ENCODE data around the gene MYH16. TPM values are rescaled to one million over a fixed set of nuclear protein-coding genes. Genes with fewer than 3 reads are reported as not detected.

The MYH16 gene
- total RNA-seq, 2 experiments from 2014 or later = not detected

DNA sequence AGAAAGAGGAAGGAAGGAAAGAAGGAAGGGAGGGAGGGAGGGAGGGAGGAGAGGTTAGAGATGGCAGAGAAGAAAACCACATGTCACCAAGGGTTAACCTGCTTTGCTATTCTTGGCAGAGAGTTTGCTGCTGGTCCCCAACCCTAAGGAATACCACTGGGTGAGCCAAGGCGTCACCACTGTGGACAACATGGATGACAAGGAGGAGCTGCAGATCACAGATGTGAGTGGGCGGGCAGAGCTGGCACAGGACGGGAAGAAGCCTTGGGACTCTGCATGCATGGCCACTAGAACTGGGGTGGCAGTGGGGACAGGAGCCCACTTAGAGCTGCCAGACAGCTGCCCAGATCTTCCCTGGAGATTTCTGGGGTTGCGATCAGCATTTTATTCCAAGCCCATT is 17.2 kb upstream of the MYH16 start:
- Histone ChIP-seq H3K9me2 (ENCODE audit: insufficient read depth, low read length) (no peaks in the 10 kb centered on the region), H3K9me3 (ENCODE audit: low read length) (no peaks in the 10 kb centered on the region), H4K20me1 (ENCODE audit: insufficient read depth, low read length) (no peaks in the 10 kb centered on the region), H3K4me3 (ENCODE audit: low read depth, low read length, poor library complexity, severe bottlenecking) (no peak overlapping the region), H3K36me3 (ENCODE audit: insufficient read depth, low read length) (no peaks in the 10 kb centered on the region), H3K4me2 (ENCODE audit: low read length) (no peak overlapping the region), H3K27ac (ENCODE audit: low read depth, low read length, poor library complexity, severe bottlenecking) (no peak overlapping the region), H3K79me2 (ENCODE audit: insufficient read depth, low read depth, low read length) (no peaks in the 10 kb centered on the region), H3K4me1 (ENCODE audit: insufficient read depth, low read length, poor library complexity, severe bottlenecking) (no peaks in the 10 kb centered on the region), H2AFZ (ENCODE audit: low read length) (no peak overlapping the region)
- ChIA-PET CTCF (ENCODE audit: unreplicated experiment) (no interaction called here), POLR2A (interaction anchor here (0.6 to 0.7 kb wide), 2 partner anchors 683 to 699 kb away, joined by 5 read pairs; no protein-coding TSS in a partner anchor)
- no TSS peak for BruUV-seq (replicated peaks)
- DNase-seq (ENCODE audit: low spot score) = no peak
- intact Hi-C loops (cut with micrococcal nuclease; ENCODE audit: unreplicated experiment) = no loop called here
- no peak for TF ChIP-seq EZH2phosphoT487 (IDR thresholded peaks at IDR 0.05; ENCODE audit: borderline replicate concordance, low read depth, low read length)
- TF ChIP-seq, protein P1, sequence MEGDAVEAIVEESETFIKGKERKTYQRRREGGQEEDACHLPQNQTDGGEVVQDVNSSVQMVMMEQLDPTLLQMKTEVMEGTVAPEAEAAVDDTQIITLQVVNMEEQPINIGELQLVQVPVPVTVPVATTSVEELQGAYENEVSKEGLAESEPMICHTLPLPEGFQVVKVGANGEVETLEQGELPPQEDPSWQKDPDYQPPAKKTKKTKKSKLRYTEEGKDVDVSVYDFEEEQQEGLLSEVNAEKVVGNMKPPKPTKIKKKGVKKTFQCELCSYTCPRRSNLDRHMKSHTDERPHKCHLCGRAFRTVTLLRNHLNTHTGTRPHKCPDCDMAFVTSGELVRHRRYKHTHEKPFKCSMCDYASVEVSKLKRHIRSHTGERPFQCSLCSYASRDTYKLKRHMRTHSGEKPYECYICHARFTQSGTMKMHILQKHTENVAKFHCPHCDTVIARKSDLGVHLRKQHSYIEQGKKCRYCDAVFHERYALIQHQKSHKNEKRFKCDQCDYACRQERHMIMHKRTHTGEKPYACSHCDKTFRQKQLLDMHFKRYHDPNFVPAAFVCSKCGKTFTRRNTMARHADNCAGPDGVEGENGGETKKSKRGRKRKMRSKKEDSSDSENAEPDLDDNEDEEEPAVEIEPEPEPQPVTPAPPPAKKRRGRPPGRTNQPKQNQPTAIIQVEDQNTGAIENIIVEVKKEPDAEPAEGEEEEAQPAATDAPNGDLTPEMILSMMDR (conservative IDR thresholded peaks at IDR 0.05; ENCODE audit: low read length) = no peak

DNA sequence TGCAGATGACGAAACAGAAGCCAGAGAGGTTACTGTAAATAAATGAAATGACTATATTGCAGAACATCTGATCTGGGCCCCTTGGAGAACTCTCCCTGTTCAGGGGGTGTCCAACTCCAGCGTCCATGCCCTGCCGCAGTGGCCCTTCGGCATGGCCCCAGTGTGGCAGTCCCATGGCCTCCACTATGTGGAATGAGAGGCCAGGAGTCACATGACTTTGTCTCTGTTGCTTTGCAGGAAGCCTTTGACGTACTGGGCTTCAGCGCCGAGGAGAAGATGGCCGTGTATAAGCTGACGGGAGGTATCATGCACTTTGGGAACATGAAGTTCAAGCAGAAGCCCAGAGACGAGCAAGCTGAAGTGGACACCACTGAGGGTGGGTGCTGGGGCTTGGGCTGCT is 15.6 kb upstream of the MYH16 start:
- Histone ChIP-seq H3K4me2 (ENCODE audit: low read length) (no peak overlapping the region), H3K9me3 (ENCODE audit: low read length) (no peaks in the 10 kb centered on the region), H3K79me2 (ENCODE audit: insufficient read depth, low read depth, low read length) (no peaks in the 10 kb centered on the region), H2AFZ (ENCODE audit: low read length) (no peak overlapping the region), H4K20me1 (ENCODE audit: insufficient read depth, low read length) (no peaks in the 10 kb centered on the region), H3K4me1 (ENCODE audit: insufficient read depth, low read length, poor library complexity, severe bottlenecking) (no peaks in the 10 kb centered on the region), H3K27ac (ENCODE audit: low read depth, low read length, poor library complexity, severe bottlenecking) (no peak overlapping the region), H3K4me3 (ENCODE audit: low read depth, low read length, poor library complexity, severe bottlenecking) (no peak overlapping the region), H3K9me2 (ENCODE audit: insufficient read depth, low read length) (no peaks in the 10 kb centered on the region), H3K36me3 (ENCODE audit: insufficient read depth, low read length) (no peaks in the 10 kb centered on the region)
- intact Hi-C loops (cut with micrococcal nuclease; ENCODE audit: unreplicated experiment) = no loop called here
- TF ChIP-seq EZH2phosphoT487 (IDR thresholded peaks at IDR 0.05; ENCODE audit: borderline replicate concordance, low read depth, low read length) = no peak
- TF ChIP-seq, protein P1 (conservative IDR thresholded peaks at IDR 0.05; ENCODE audit: low read length) = no peak
- no TSS peak for BruUV-seq (replicated peaks)
- ChIA-PET CTCF (ENCODE audit: unreplicated experiment) (no interaction called here), POLR2A (no interaction called here)
- no peak for DNase-seq (ENCODE audit: low spot score)

DNA sequence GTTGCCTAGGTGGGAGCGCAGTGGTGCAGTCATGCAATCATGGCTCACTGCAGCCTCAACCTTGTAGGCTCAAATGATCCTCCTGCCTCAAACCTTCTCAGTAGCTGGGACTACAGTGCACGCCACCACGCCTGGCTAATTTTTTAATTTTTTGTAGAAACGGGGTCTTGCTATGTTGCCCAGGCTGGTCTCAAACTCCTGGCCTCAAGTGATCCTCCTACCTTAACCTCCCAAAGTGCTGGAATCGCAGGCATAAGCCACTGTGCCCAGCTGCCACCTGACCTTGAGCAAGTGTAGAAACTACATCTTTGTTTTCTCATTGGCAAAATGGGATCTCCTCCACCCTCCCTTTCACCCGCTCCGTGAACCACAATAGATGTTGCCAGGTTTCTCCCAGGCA is 15.0 kb upstream of the MYH16 start:
- TF ChIP-seq, protein P1 (conservative IDR thresholded peaks at IDR 0.05; ENCODE audit: low read length) = no peak
- no peak for TF ChIP-seq EZH2phosphoT487 (IDR thresholded peaks at IDR 0.05; ENCODE audit: borderline replicate concordance, low read depth, low read length)
- intact Hi-C loops (cut with micrococcal nuclease; ENCODE audit: unreplicated experiment) = no loop called here
- H3K4me1 ChIP-seq (ENCODE audit: insufficient read depth, low read length, poor library complexity, severe bottlenecking) = no peaks in the 10 kb centered on the region
- H3K36me3 ChIP-seq (ENCODE audit: insufficient read depth, low read length) = no peaks in the 10 kb centered on the region
- no peaks in the 10 kb centered on the region for H3K9me3 ChIP-seq (ENCODE audit: low read length)
- H4K20me1 ChIP-seq (ENCODE audit: insufficient read depth, low read length) = no peaks in the 10 kb centered on the region
- H3K27ac ChIP-seq (ENCODE audit: low read depth, low read length, poor library complexity, severe bottlenecking) = no peak overlapping the region
- ChIA-PET CTCF (ENCODE audit: unreplicated experiment) (no interaction called here), POLR2A (no interaction called here)
- H3K9me2 ChIP-seq (ENCODE audit: insufficient read depth, low read length) = no peaks in the 10 kb centered on the region
- DNase-seq (ENCODE audit: low spot score) = no peak
- H3K4me3 ChIP-seq (ENCODE audit: low read depth, low read length, poor library complexity, severe bottlenecking) = no peak overlapping the region
- H3K79me2 ChIP-seq (ENCODE audit: insufficient read depth, low read depth, low read length) = no peaks in the 10 kb centered on the region
- H3K4me2 ChIP-seq (ENCODE audit: low read length) = no peak overlapping the region
- no peak overlapping the region for H2AFZ ChIP-seq (ENCODE audit: low read length)
- no TSS peak for BruUV-seq (replicated peaks)
